ENCODE results near the gene AIFM3.

DNA sequence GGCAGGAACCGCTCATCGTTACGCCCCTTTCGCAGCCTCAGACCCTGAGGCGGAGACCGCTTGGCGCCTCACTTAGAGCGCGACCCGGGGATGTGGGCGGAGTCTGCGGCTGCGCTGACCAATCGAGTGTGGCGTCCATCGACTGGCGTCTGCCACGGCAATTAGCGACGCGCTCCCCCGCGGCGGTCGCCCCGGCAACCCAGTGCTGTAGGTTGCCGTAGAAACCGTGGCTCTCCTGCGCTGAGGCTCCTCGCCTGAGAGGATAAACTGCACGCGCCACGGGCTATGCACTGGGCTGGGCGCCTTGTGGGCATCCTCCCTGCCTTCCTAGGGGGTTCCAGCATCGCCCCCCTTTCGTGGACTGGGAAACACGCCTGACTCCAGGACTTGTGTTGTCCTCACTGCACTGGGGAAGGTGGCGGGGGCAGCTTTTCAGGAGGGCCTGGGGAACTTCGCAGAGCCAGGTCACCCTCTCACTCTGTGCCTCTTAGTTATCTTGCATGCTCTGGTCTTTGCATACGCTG lies 47.2 kb downstream of the AIFM3 start:
- TF ChIP-seq, protein P1, sequence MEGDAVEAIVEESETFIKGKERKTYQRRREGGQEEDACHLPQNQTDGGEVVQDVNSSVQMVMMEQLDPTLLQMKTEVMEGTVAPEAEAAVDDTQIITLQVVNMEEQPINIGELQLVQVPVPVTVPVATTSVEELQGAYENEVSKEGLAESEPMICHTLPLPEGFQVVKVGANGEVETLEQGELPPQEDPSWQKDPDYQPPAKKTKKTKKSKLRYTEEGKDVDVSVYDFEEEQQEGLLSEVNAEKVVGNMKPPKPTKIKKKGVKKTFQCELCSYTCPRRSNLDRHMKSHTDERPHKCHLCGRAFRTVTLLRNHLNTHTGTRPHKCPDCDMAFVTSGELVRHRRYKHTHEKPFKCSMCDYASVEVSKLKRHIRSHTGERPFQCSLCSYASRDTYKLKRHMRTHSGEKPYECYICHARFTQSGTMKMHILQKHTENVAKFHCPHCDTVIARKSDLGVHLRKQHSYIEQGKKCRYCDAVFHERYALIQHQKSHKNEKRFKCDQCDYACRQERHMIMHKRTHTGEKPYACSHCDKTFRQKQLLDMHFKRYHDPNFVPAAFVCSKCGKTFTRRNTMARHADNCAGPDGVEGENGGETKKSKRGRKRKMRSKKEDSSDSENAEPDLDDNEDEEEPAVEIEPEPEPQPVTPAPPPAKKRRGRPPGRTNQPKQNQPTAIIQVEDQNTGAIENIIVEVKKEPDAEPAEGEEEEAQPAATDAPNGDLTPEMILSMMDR (IDR thresholded peaks at IDR 0.05; ENCODE audit: low read depth, low read length, missing input control): no peak
- TF ChIP-seq ZBTB33 (IDR thresholded peaks at IDR 0.05) (no peak), RAD21 (IDR thresholded peaks at IDR 0.05) (no peak), TAF1 (conservative IDR thresholded peaks at IDR 0.05) (no peak), GABPA (IDR thresholded peaks at IDR 0.05 in 1 of 2, conservative IDR thresholded peaks at IDR 0.05 in 1 of 2) (no peak)

Measured in liver (tissue), 3 donors.